HepG2 (cell line): ENCODE measurements around the gene DHRS1. TPM values are rescaled to one million over a fixed set of nuclear protein-coding genes. Genes with fewer than 3 reads are reported as not detected.

Experiments
- ARNT ChIP-seq: fragments of 450-650 bp; IDR thresholded peaks from 2 replicates; pipeline ENCODE4 v1.6.1; 2017
- ATRX ChIP-seq: sonication (generic); formaldehyde crosslinking; IDR thresholded peaks from 2 replicates; pipeline ENCODE4 v1.4.0; 2020; ENCODE audit warnings: missing genetic modification reagents, borderline replicate concordance
- DNMT3B ChIP-seq: conservative IDR thresholded peaks from 2 replicates; pipeline ENCODE4 v1.6.1; 2016; ENCODE audit warnings: missing biosample characterization, control low read depth
- FLYWCH1 ChIP-seq: sonication (generic); formaldehyde crosslinking; IDR thresholded peaks from 2 replicates; pipeline ENCODE4 v1.8.1; 2023; ENCODE audit warnings: mild to moderate bottlenecking, missing genetic modification reagents
- FOXJ3 ChIP-seq: sonication (generic); formaldehyde crosslinking; IDR thresholded peaks from 2 replicates; pipeline ENCODE4 v1.4.0; 2020; ENCODE audit warnings: missing genetic modification reagents, mild to moderate bottlenecking, borderline replicate concordance
- KLF12 ChIP-seq: sonication (generic); formaldehyde crosslinking; IDR thresholded peaks from 2 replicates; pipeline ENCODE4 v1.4.0; 2020; ENCODE audit warnings: missing genetic modification reagents, borderline replicate concordance
- MTA1 ChIP-seq: sonication (generic); formaldehyde crosslinking; IDR thresholded peaks from 2 replicates; pipeline ENCODE4 v1.4.0; 2020; ENCODE audit warnings: missing genetic modification reagents, mild to moderate bottlenecking, borderline replicate concordance
- MTF1 ChIP-seq: sonication (generic); formaldehyde crosslinking; IDR thresholded peaks from 2 replicates; pipeline ENCODE4 v1.5.0; 2020; ENCODE audit warnings: missing genetic modification reagents
- SP140L ChIP-seq: sonication (generic); formaldehyde crosslinking; IDR thresholded peaks from 2 replicates; pipeline ENCODE4 v1.4.0; 2020; ENCODE audit warnings: missing genetic modification reagents, borderline replicate concordance
- TAF1 ChIP-seq: sonication (generic); formaldehyde crosslinking; IDR thresholded peaks from 2 replicates; pipeline ENCODE4 v1.4.0; 2020; ENCODE audit warnings: missing genetic modification reagents
- THYN1 ChIP-seq: sonication (generic); formaldehyde crosslinking; IDR thresholded peaks from 2 replicates; pipeline ENCODE4 v1.8.1; 2023; ENCODE audit warnings: low read depth, mild to moderate bottlenecking, moderate library complexity, missing genetic modification reagents, borderline replicate concordance
- U2AF2 ChIP-seq: fragments of 200-400 bp; formaldehyde crosslinking; IDR thresholded peaks from 2 replicates; pipeline ENCODE4 v1.6.1; 2017; ENCODE audit warnings: low read depth, mild to moderate bottlenecking, low read length
- ZFAT ChIP-seq: sonication (generic); formaldehyde crosslinking; conservative IDR thresholded peaks from 2 replicates; pipeline ENCODE4 v1.8.1; 2023; ENCODE audit warnings: missing genetic modification reagents, inconsistent platforms
- ZFP82 ChIP-seq: sonication (generic); formaldehyde crosslinking; IDR thresholded peaks from 2 replicates; pipeline ENCODE4 v1.5.1; 2020; ENCODE audit warnings: mild to moderate bottlenecking, missing genetic modification reagents, borderline replicate concordance
- ZNF296 ChIP-seq: sonication (generic); formaldehyde crosslinking; conservative IDR thresholded peaks from 2 replicates; pipeline ENCODE4 v1.5.0; 2020; ENCODE audit warnings: mild to moderate bottlenecking, missing genetic modification reagents
- ZNF549 ChIP-seq: sonication (generic); formaldehyde crosslinking; IDR thresholded peaks from 2 replicates; pipeline ENCODE4 v1.5.0; 2020; ENCODE audit warnings: missing genetic modification reagents
- ZNF563 ChIP-seq: sonication (generic); formaldehyde crosslinking; IDR thresholded peaks from 2 replicates; pipeline ENCODE4 v1.8.0; 2022; ENCODE audit warnings: mild to moderate bottlenecking, moderate library complexity, missing genetic modification reagents
- ZNF790 ChIP-seq: sonication (generic); formaldehyde crosslinking; IDR thresholded peaks from 2 replicates; pipeline ENCODE4 v1.8.0; 2022; ENCODE audit warnings: missing genetic modification reagents, mild to moderate bottlenecking, borderline replicate concordance
- ZNF883 ChIP-seq: sonication (generic); formaldehyde crosslinking; IDR thresholded peaks from 2 replicates; pipeline ENCODE4 v1.5.1; 2020; ENCODE audit warnings: mild to moderate bottlenecking, missing genetic modification reagents; ENCODE audit errors: not compliant biosample characterization
- ZZZ3 ChIP-seq: sonication (generic); formaldehyde crosslinking; IDR thresholded peaks from 2 replicates; pipeline ENCODE4 v1.4.0; 2020; ENCODE audit warnings: missing genetic modification reagents, mild to moderate bottlenecking, borderline replicate concordance
- polyA plus RNA-seq, 8 experiments: library from polyadenylated mRNA; depleted of rRNA in 3 of 8; stranded (reverse) in 7 of 8; unstranded in 1 of 8; fragments of >200 nt; fragmentation: Illumina TruSeq in 4 of 8; extraction: Trizol in 4 of 8; gene quantifications; 2 replicates each; pipeline versions ENCODE4 v1.2.1 to v1.2.3, GENCODE V29; 2011 to 2016; ENCODE audit warnings: low read depth in 4 of 8, missing spikeins in 1 of 8, mixed read lengths in 1 of 8; ENCODE audit not compliant: insufficient read depth in 1 of 8
- total RNA-seq, 5 experiments: library from RNA; depleted of rRNA; stranded (reverse); fragments of >200 nt; fragmentation: Illumina TruSeq; extraction: Trizol; gene quantifications; 2 replicates each; pipeline ENCODE4 v1.2.3, GENCODE V29; 2016; ENCODE audit warnings: low read depth in 1 of 5
- TF ChIP-seq, protein P1 (sequence below): sonication (generic); formaldehyde crosslinking; IDR thresholded peaks from 2 replicates; pipeline ENCODE4 v1.4.0; 2020; ENCODE audit warnings: mild to moderate bottlenecking, missing genetic modification reagents

The DHRS1 gene
- total and polyA plus RNA-seq, 2 of the 13 experiments (the other 11 are each of a cell fraction or from before 2014, with no cell fraction given): 49.8 to 60.8 TPM

DNA sequence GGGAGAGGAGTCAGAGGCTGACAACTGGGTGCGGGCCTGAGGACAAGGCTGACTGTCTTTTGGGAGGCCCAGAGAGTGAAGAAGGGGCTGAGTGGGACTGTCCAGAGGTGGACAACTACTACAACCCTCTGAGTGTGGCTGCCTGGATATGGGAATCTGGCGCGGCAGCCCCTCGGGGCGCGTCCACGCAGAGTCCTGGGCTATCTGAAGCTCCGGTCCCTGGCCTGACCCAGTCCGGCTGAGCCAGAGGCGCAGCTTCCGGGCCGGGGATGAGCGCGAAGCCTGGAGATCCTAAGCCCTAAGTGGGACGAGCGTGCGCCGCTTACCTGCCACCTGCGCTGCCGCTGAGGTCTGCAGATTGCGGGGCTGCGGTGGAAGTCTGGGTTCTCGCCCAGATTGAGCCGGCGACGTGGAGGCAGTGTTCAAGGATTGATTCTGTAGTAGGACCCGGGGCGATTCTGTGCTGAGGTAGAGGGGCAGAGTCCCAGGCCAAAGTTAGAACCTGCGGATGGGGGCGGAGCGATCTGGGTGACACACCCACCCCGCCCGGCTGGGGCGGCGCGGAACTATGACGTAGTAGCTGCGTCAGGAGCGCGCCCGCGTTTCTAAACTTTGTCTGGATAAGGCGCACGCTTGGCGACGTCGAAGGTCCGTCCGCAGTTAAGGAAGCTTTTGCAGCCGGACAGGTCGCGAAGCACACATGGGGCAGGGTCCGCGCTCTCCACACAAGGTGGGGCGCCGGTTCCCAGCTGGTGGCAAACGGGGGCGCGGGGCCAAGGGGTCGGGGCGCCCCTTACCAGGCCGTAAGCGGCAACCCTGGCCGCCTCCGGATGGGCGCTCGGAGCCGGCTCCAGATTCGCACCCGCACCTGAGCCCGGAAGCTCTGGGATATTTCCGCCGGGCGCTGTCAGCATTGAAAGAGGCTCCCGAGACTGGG, at the start of gene DHRS1, which contains the start of gene NOP9 (continued):
- peak; percentile 90 for TF ChIP-seq ZNF549 (CRISPR knock-in tag)
- 0 out of 2 replicates have a peak, but pooled peaks have one; percentile 95 for TF ChIP-seq ATRX (CRISPR knock-in tag)
- TF ChIP-seq ARNT: no peak
- peak; percentile 86; the same call in 1 of the 2 replicates for TF ChIP-seq TAF1
- peak; percentile 50; the same call in 1 of the 2 replicates for TF ChIP-seq DNMT3B (CRISPR knock-in tag)
- TF ChIP-seq FOXJ3: peak; percentile 84; the same call in 1 of the 2 replicates
- TF ChIP-seq MTA1 (CRISPR knock-in tag): peak; percentile 97
- TF ChIP-seq, protein P1, sequence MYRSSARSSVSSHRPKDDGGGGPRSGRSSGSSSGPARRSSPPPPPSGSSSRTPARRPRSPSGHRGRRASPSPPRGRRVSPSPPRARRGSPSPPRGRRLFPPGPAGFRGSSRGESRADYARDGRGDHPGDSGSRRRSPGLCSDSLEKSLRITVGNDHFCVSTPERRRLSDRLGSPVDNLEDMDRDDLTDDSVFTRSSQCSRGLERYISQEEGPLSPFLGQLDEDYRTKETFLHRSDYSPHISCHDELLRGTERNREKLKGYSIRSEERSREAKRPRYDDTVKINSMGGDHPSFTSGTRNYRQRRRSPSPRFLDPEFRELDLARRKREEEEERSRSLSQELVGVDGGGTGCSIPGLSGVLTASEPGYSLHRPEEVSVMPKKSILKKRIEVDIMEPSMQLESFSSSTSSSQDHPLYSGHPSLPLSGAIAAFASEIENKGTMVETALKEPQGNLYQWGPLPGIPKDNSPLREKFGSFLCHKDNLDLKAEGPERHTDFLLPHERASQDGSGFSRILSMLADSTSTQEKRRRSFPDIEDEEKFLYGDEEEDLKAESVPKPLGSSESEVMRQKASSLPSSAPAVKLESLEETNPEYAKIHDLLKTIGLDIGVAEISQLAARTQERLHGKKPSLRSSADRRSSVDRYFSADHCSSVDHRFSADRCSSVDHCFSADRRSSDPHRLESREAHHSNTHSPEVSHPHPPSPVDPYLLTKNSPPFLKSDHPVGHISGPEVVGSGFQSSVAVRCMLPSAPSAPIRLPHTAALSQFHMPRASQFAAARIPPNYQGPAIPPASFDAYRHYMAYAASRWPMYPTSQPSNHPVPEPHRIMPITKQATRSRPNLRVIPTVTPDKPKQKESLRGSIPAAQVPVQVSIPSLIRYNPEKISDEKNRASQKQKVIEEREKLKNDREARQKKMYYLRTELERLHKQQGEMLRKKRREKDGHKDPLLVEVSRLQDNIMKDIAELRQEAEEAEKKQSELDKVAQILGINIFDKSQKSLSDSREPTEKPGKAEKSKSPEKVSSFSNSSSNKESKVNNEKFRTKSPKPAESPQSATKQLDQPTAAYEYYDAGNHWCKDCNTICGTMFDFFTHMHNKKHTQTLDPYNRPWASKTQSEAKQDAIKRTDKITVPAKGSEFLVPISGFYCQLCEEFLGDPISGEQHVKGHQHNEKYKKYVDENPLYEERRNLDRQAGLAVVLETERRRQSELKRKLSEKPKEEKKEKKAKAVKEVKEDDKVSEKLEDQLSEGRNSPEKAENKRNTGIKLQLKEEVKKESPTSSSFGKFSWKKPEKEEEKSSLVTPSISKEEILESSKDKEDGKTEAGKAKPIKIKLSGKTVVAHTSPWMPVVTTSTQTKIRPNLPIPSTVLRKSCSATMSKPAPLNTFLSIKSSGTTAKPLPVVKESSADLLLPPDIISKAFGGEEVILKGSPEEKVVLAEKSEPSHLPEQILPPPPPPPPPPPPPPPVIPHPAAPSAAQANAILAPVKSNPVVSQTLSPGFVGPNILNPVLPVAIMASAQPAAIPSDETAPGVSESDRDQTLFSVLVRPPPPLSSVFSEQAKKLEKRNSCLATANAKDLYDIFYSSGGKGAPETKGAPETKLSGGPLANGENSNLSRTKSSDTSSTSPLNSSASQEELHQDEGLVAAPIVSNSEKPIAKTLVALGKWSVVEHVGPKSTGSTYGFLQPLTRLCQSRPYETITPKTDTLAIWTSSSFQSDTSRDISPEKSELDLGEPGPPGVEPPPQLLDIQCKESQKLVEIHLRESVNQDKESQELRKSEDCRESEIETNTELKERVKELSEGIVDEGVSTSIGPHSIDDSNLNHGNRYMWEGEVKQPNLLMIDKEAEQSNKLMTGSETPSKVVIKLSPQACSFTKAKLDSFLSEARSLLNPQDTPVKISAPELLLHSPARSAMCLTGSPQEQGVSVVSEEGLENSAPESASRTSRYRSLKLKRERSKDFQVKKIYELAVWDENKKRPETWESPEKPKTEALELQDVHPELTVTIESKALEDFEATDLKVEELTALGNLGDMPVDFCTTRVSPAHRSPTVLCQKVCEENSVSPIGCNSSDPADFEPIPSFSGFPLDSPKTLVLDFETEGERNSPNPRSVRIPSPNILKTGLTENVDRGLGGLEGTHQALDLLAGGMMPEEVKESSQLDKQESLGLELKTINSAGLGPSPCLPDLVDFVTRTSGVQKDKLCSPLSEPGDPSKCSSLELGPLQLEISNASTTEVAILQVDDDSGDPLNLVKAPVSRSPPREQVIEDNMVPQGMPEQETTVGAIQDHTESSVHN: no peak; the same call in none of the 2 replicates
- TF ChIP-seq ZFP82 (CRISPR knock-in tag): peak; percentile 91; the same call in 1 of the 2 replicates
- TF ChIP-seq ZFAT (CRISPR knock-in tag): no peak; the same call in 1 of the 2 replicates
- peak; percentile 99 for TF ChIP-seq KLF12 (CRISPR knock-in tag)
- no peak for TF ChIP-seq FLYWCH1
- TF ChIP-seq ZZZ3 (CRISPR knock-in tag): peak; percentile 96
- no peak; the same call in none of the 2 replicates for TF ChIP-seq MTF1 (CRISPR knock-in tag)
- no peak; the same call in 1 of the 2 replicates for TF ChIP-seq THYN1
- TF ChIP-seq ZNF883: peak; percentile 97
- peak; percentile 93 for TF ChIP-seq ZNF563 (CRISPR knock-in tag)
- TF ChIP-seq SP140L (CRISPR knock-in tag): peak; percentile 75; the same call in 1 of the 2 replicates
- TF ChIP-seq ZNF296 (CRISPR knock-in tag): no peak
- TF ChIP-seq ZNF790: peak; percentile 62; the same call in 1 of the 2 replicates
- TF ChIP-seq U2AF2: 0 out of 2 replicates have a peak, but pooled peaks have one; percentile 29
